CD4-positive, CD25-positive, alpha-beta regulatory T cell (primary cell): Measurements from ENCODE around the gene BCAS1. TPM values are rescaled to one million over a fixed set of nuclear protein-coding genes. Genes with fewer than 3 reads are reported as not detected.

ENCODE experiments used
- ATAC-seq, 2 donors: fragments of 150-1000 bp; cut with Tn5 transposase; one replicate each; pipeline ENCODE4 v1.10.0; 2021; ENCODE audit warnings: low read depth in 2 of 2, moderate number of reproducible peaks in 2 of 2, moderate library complexity in 1 of 2
- DNase-seq, 3 donors: peaks; one replicate each; pipeline versions ENCODE4 v3.0.0 to v3.0.0-alpha.2; 2012 to 2022; ENCODE audit warnings: mixed read lengths in 1 of 3
- H3K27ac ChIP-seq: one replicate; pipeline ENCODE4 v1.7.0; 2013; ENCODE audit warnings: mild to moderate bottlenecking, low read length; ENCODE audit not compliant: insufficient read depth, poor library complexity, severe bottlenecking
- H3K27me3 ChIP-seq: one replicate; pipeline ENCODE4 v1.7.0; 2013; ENCODE audit warnings: low read length; ENCODE audit not compliant: control insufficient read depth, insufficient read depth
- H3K36me3 ChIP-seq: one replicate; pipeline ENCODE4 v1.7.0; 2013; ENCODE audit warnings: mild to moderate bottlenecking, low read length, moderate library complexity; ENCODE audit not compliant: control insufficient read depth, insufficient read depth
- H3K4me1 ChIP-seq: 2 replicates; pipeline ENCODE4 v1.7.0; 2013; ENCODE audit warnings: mild to moderate bottlenecking, low read length; ENCODE audit not compliant: insufficient read depth, control insufficient read depth, poor library complexity, severe bottlenecking
- H3K4me3 ChIP-seq: one replicate; pipeline ENCODE4 v1.7.0; 2013; ENCODE audit warnings: low read depth, mild to moderate bottlenecking, low read length, moderate library complexity
- H3K9me3 ChIP-seq, 2 experiments: 1 replicate in 1 of 2; 2 replicates in 1 of 2; pipeline ENCODE4 v1.7.0; 2013; ENCODE audit warnings: low read length in 2 of 2, mild to moderate bottlenecking in 1 of 2, moderate library complexity in 1 of 2; ENCODE audit not compliant: control insufficient read depth in 2 of 2
- H3K27ac Mint-ChIP-seq, 3 donors: one replicate each; pipeline ENCODE4 v1.8.0; 2020 to 2022; ENCODE audit warnings: mild to moderate bottlenecking in 3 of 3, mixed read lengths in 3 of 3, moderate library complexity in 2 of 3
- H3K27me3 Mint-ChIP-seq: one replicate; pipeline ENCODE4 v1.8.0; 2022; ENCODE audit warnings: mild to moderate bottlenecking, mixed read lengths
- H3K36me3 Mint-ChIP-seq: one replicate; pipeline ENCODE4 v1.8.0; 2020; ENCODE audit warnings: mixed read lengths
- H3K4me1 Mint-ChIP-seq, 4 donors: one replicate each; pipeline ENCODE4 v1.8.0; 2020 to 2022; ENCODE audit warnings: mixed read lengths in 4 of 4, mild to moderate bottlenecking in 1 of 4
- H3K4me3 Mint-ChIP-seq, 4 donors: one replicate each; pipeline ENCODE4 v1.8.0; 2020 to 2022; ENCODE audit warnings: mild to moderate bottlenecking in 4 of 4, mixed read lengths in 4 of 4, moderate library complexity in 3 of 4
- H3K9me3 Mint-ChIP-seq, 7 donors: one replicate each; pipeline ENCODE4 v1.8.0; 2020 to 2022; ENCODE audit warnings: mixed read lengths in 7 of 7, mild to moderate bottlenecking in 3 of 7, moderate library complexity in 2 of 7
- polyA plus RNA-seq, 4 donors: library from polyadenylated mRNA; unstranded; fragments of 300-500 nt; fragmentation: Illumina TruSeq; gene quantifications; one replicate each; pipeline ENCODE4 v1.2.3, GENCODE V29; 2021
- total RNA-seq: library from RNA; stranded (reverse); gene quantifications from one replicate; pipeline ENCODE4 v1.2.3, GENCODE V29; 2022

BCAS1 gene
- total and polyA plus RNA-seq, 5 donors from 2014 or later, result 0.81 to 17.3 (median 12.9) TPM

- H3K4me1 ChIP-seq, result no peaks in the 10 kb centered on the region
- no peaks in the 10 kb centered on the region for H3K36me3 ChIP-seq
- Mint-ChIP-seq H3K4me3 (no peak overlapping the region), H3K27ac (no peak overlapping the region), H3K27me3 (peaks cover 20% of the 10 kb centered on the region), H3K36me3 (peaks cover 3% of the 10 kb centered on the region), H3K9me3 (peaks cover 0 to 2% (median 0%) of the 10 kb centered on the region in 7 donors), H3K4me1 (peaks cover 0 to 9% (median 1%) of the 10 kb centered on the region in 4 donors)
- peaks cover 4% of the 10 kb centered on the region for H3K27me3 ChIP-seq
- DNase-seq (no peak), ATAC-seq (no peak)
- no peak overlapping the region for H3K27ac ChIP-seq
- no peaks in the 10 kb centered on the region for H3K9me3 ChIP-seq
- H3K4me3 ChIP-seq, result no peak overlapping the region
These were observed 105.7 kb downstream of the BCAS1 start for GRCh38 chr20:53964501-53965253.

- peaks cover 0 to 10% (median 1%) of the 10 kb centered on the region in 4 donors for H3K4me1 Mint-ChIP-seq
- ATAC-seq (no peak), DNase-seq (no peak)
- peaks cover 5% of the 10 kb centered on the region for H3K27me3 ChIP-seq
- H3K27ac Mint-ChIP-seq, result no peak overlapping the region
- peaks cover 22% of the 10 kb centered on the region for H3K27me3 Mint-ChIP-seq
- H3K4me3 Mint-ChIP-seq, result no peak overlapping the region
- H3K27ac ChIP-seq, result no peak overlapping the region
- no peaks in the 10 kb centered on the region for H3K9me3 ChIP-seq
- H3K36me3 ChIP-seq, result no peaks in the 10 kb centered on the region
- H3K4me1 ChIP-seq, result no peaks in the 10 kb centered on the region
- H3K36me3 Mint-ChIP-seq, result peaks cover 3% of the 10 kb centered on the region
- H3K9me3 Mint-ChIP-seq, result peaks cover 0 to 2% (median 0%) of the 10 kb centered on the region in 7 donors
- H3K4me3 ChIP-seq, result no peak overlapping the region
These were observed 106.3 kb downstream of the BCAS1 start for GRCh38 chr20:53964067-53964466.

- Mint-ChIP-seq H3K27me3 (peaks cover 24% of the 10 kb centered on the region), H3K36me3 (peaks cover 3% of the 10 kb centered on the region), H3K9me3 (peaks cover 0 to 2% (median 0%) of the 10 kb centered on the region in 7 donors), H3K4me3 (no peak overlapping the region), H3K27ac (no peak overlapping the region), H3K4me1 (peaks cover 0 to 10% (median 1%) of the 10 kb centered on the region in 4 donors)
- no peak for ATAC-seq
- no peak for DNase-seq
- Histone ChIP-seq H3K4me1 (no peaks in the 10 kb centered on the region), H3K4me3 (no peak overlapping the region), H3K27me3 (peaks cover 4% of the 10 kb centered on the region), H3K36me3 (no peaks in the 10 kb centered on the region), H3K27ac (no peak overlapping the region), H3K9me3 (no peaks in the 10 kb centered on the region)
These were observed 106.8 kb downstream of the BCAS1 start for GRCh38 chr20:53963635-53964034.

- Histone ChIP-seq H3K4me1 (no peaks in the 10 kb centered on the region), H3K4me3 (no peak overlapping the region), H3K36me3 (no peaks in the 10 kb centered on the region), H3K27ac (no peak overlapping the region), H3K27me3 (peaks cover 5% of the 10 kb centered on the region), H3K9me3 (no peaks in the 10 kb centered on the region)
- Mint-ChIP-seq H3K36me3 (peaks cover 3% of the 10 kb centered on the region), H3K4me3 (no peak overlapping the region), H3K4me1 (peaks cover 0 to 10% (median 1%) of the 10 kb centered on the region in 4 donors), H3K9me3 (peaks cover 0 to 2% (median 0%) of the 10 kb centered on the region in 7 donors), H3K27me3 (peaks cover 26% of the 10 kb centered on the region), H3K27ac (no peak overlapping the region)
- ATAC-seq (no peak), DNase-seq (no peak)
These were observed 108.0 kb downstream of the BCAS1 start for GRCh38 chr20:53962388-53962787.

GRCh38 chr20:53961527-53961926 is 108.9 kb downstream of the BCAS1 start:
- no peak overlapping the region for H3K4me3 Mint-ChIP-seq
- Histone ChIP-seq H3K4me1 (no peaks in the 10 kb centered on the region), H3K36me3 (no peaks in the 10 kb centered on the region), H3K9me3 (no peaks in the 10 kb centered on the region), H3K27me3 (peaks cover 7% of the 10 kb centered on the region), H3K4me3 (no peak overlapping the region), H3K27ac (no peak overlapping the region)
- no peak for ATAC-seq
- H3K27ac Mint-ChIP-seq, result no peak overlapping the region
- H3K9me3 Mint-ChIP-seq, result peaks cover 0 to 2% (median 0%) of the 10 kb centered on the region in 7 donors
- DNase-seq, result peak in 1 of 3 donors; percentile 26
- peaks cover 3% of the 10 kb centered on the region for H3K36me3 Mint-ChIP-seq
- peaks cover 26% of the 10 kb centered on the region for H3K27me3 Mint-ChIP-seq
- H3K4me1 Mint-ChIP-seq, result peaks cover 0 to 10% (median 1%) of the 10 kb centered on the region in 4 donors

GRCh38 chr20:53960579-53961272 is 109.7 kb downstream of the BCAS1 start:
- no peaks in the 10 kb centered on the region for H3K36me3 ChIP-seq
- H3K9me3 Mint-ChIP-seq, result peaks cover 0 to 5% (median 0%) of the 10 kb centered on the region in 7 donors
- no peak overlapping the region for H3K27ac Mint-ChIP-seq
- H3K27me3 ChIP-seq, result peaks cover 7% of the 10 kb centered on the region
- no peak for ATAC-seq
- H3K27ac ChIP-seq, result no peak overlapping the region
- no peak overlapping the region for H3K4me3 ChIP-seq
- peaks cover 3% of the 10 kb centered on the region for H3K36me3 Mint-ChIP-seq
- H3K4me1 Mint-ChIP-seq, result peaks cover 0 to 10% (median 1%) of the 10 kb centered on the region in 4 donors
- H3K9me3 ChIP-seq, result no peaks in the 10 kb centered on the region
- H3K4me3 Mint-ChIP-seq, result no peak overlapping the region
- DNase-seq, result no peak
- peaks cover 23% of the 10 kb centered on the region for H3K27me3 Mint-ChIP-seq
- no peaks in the 10 kb centered on the region for H3K4me1 ChIP-seq

- H3K9me3 ChIP-seq, result no peaks in the 10 kb centered on the region
- peaks cover 7% of the 10 kb centered on the region for H3K27me3 ChIP-seq
- Mint-ChIP-seq H3K27ac (no peak overlapping the region), H3K4me1 (peaks cover 0 to 10% (median 1%) of the 10 kb centered on the region in 4 donors), H3K27me3 (peaks cover 23% of the 10 kb centered on the region), H3K4me3 (no peak overlapping the region), H3K9me3 (peaks cover 0 to 5% (median 2%) of the 10 kb centered on the region in 7 donors), H3K36me3 (peaks cover 3% of the 10 kb centered on the region)
- H3K4me1 ChIP-seq, result no peaks in the 10 kb centered on the region
- ATAC-seq (no peak), DNase-seq (no peak)
- no peak overlapping the region for H3K27ac ChIP-seq
- H3K4me3 ChIP-seq, result no peak overlapping the region
- H3K36me3 ChIP-seq, result no peaks in the 10 kb centered on the region
These were observed 110.3 kb downstream of the BCAS1 start for GRCh38 chr20:53959911-53960578.
